ENCODE measurements around the gene OR2T5.
"Not testable (repeated sequence)": the region's sequence is repeated elsewhere in the genome, so short reads cannot be mapped to it uniquely, and the experiment has no call there.

DNA sequence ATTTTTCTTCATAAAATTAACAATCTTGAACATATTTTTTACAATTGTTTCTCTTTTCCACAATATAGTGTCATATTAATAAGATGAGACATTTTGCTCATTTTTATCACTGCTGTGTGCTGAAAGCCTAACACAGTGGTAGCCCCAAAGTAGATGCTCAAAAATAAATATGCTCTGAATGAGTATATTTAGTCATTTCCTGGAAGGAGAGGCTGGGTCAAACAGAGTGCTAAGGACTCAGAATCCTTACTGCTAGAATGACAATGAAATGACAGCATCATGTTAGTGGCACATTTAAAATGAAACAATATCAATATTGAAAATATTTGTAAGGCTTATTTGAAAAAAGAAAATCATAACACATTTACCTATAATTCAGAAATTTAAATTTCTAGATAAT is 49.1 kb downstream of the OR2T5 start:
- TF ChIP-seq, protein P1, sequence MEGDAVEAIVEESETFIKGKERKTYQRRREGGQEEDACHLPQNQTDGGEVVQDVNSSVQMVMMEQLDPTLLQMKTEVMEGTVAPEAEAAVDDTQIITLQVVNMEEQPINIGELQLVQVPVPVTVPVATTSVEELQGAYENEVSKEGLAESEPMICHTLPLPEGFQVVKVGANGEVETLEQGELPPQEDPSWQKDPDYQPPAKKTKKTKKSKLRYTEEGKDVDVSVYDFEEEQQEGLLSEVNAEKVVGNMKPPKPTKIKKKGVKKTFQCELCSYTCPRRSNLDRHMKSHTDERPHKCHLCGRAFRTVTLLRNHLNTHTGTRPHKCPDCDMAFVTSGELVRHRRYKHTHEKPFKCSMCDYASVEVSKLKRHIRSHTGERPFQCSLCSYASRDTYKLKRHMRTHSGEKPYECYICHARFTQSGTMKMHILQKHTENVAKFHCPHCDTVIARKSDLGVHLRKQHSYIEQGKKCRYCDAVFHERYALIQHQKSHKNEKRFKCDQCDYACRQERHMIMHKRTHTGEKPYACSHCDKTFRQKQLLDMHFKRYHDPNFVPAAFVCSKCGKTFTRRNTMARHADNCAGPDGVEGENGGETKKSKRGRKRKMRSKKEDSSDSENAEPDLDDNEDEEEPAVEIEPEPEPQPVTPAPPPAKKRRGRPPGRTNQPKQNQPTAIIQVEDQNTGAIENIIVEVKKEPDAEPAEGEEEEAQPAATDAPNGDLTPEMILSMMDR (conservative IDR thresholded peaks at IDR 0.05 in 1 of 2, IDR thresholded peaks at IDR 0.05 in 1 of 2; ENCODE audit: extremely low read depth in 1 of 2, insufficient read depth in 1 of 2, low read depth in 1 of 2, low read length in 2 of 2) = not testable (repeated sequence)
- TF ChIP-seq EZH2 (IDR thresholded peaks at IDR 0.05; ENCODE audit: borderline replicate concordance, low read length) = not testable (repeated sequence)

Measured in mammary epithelial cell (primary cell).